Stimulated activated CD8-positive, alpha-beta memory T cell treated with anti-CD3 and anti-CD28 coated beads, Interleukin-2, amount 100 ng/mL, for 48 hours (primary cell): ENCODE data around the gene CCP110.
"Not testable (repeated sequence)": the region's sequence is repeated elsewhere in the genome, so short reads cannot be mapped to it uniquely, and the experiment has no call there.

Source experiments
- DNase-seq, 2 donors: peaks; one replicate each; pipeline ENCODE4 v3.0.0-alpha.2; 2020; ENCODE audit warnings: low read depth in 2 of 2

The CCP110 gene

GRCh38 chr16:19513377-19514053 lies 10.2 kb upstream of the CCP110 start:
- DNase-seq: no peak

- no peak for DNase-seq
Observed at GRCh38 chr16:19515757-19516156, 8.0 kb upstream of the CCP110 start.

GRCh38 chr16:19517424-19518089 lies 6.2 kb upstream of the CCP110 start:
- DNase-seq: no peak

GRCh38 chr16:19518388-19518787 lies 5.4 kb upstream of the CCP110 start:
- DNase-seq: no peak

GRCh38 chr16:19520861-19521331 lies 2.8 kb upstream of the CCP110 start:
- no peak for DNase-seq

- DNase-seq: peak; percentile 91 to 92
Observed at GRCh38 chr16:19521471-19522396, 2.0 kb upstream of the CCP110 start, which contains the start of gene GDE1. GDE1 (minus strand) TSS chr16:19522098; CDS start chr16:19521964, 134 bp downstream.

GRCh38 chr16:19522397-19522732 lies 1.4 kb upstream of the CCP110 start:
- DNase-seq: no peak

- no peak for DNase-seq
Observed at GRCh38 chr16:19522760-19523159, 982 bp upstream of the CCP110 start.

- no peak for DNase-seq
Observed at GRCh38 chr16:19523184-19523558, 571 bp upstream of the CCP110 start.

GRCh38 chr16:19524356-19524615 lies 544 bp downstream of the CCP110 start:
- no peak for DNase-seq

GRCh38 chr16:19524616-19525384 lies 1.1 kb downstream of the CCP110 start:
- DNase-seq: no peak

- DNase-seq: no peak
Observed at GRCh38 chr16:19525385-19525723, 1.6 kb downstream of the CCP110 start.

GRCh38 chr16:19527161-19527560 lies 3.4 kb downstream of the CCP110 start:
- no peak for DNase-seq

GRCh38 chr16:19528666-19529065 lies 4.9 kb downstream of the CCP110 start:
- no peak for DNase-seq

GRCh38 chr16:19532601-19533000 lies 8.9 kb downstream of the CCP110 start:
- DNase-seq: no peak

GRCh38 chr16:19540241-19540970 lies 16.7 kb downstream of the CCP110 start:
- DNase-seq: no peak

- no peak for DNase-seq
Observed at GRCh38 chr16:19542138-19542821, 18.5 kb downstream of the CCP110 start.

GRCh38 chr16:19543278-19543996 lies 19.7 kb downstream of the CCP110 start:
- DNase-seq: not testable (repeated sequence)

- DNase-seq: no peak
Observed at GRCh38 chr16:19548144-19548543, 24.4 kb downstream of the CCP110 start.

- DNase-seq: no peak
Observed at GRCh38 chr16:19549673-19550072, 25.9 kb downstream of the CCP110 start.
